ENCODE results near the gene MYL2.
A peak's percentile ranks its signal among the peaks of the same experiment; 100 is the strongest.
"Not testable (repeated sequence)": the region's sequence is repeated elsewhere in the genome, so short reads cannot be mapped to it uniquely, and the experiment has no call there.

The MYL2 gene, protein sequence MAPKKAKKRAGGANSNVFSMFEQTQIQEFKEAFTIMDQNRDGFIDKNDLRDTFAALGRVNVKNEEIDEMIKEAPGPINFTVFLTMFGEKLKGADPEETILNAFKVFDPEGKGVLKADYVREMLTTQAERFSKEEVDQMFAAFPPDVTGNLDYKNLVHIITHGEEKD

DNA sequence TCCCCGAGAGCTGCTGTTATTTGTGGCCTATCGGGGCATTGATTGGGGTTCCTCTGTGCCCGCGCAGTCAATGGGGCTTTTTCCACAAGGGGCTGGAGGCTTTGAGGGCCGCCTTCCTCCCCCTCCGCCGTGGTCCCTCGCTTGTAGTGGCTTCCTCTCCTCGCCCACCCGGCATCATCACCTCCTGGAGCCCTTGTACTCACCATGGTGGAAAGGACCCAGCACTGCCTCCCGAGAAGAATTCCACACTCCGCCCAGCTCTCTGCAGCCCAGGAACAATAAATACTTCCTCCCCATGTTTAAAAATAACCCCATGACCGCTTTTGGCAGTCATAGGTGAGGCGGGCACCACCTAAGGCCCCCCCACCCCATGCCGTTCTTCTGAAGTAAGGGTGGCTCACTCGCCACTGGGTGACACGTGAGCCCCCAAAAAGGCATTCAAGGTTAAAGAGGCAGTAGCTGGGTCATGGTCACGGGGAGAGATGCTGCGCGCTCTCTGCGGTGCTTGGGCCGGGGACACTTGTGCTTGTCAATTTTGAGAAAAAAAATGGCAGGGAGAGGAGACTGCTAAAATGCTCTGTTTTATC lies at the start of gene MYL2:
Gene MYL2, minus strand, starts transcription at position 256 of the 587 bp plus-strand sequence. Its CDS starts 50 bp downstream, at position 206.
- DNase-seq: no peak

DNA sequence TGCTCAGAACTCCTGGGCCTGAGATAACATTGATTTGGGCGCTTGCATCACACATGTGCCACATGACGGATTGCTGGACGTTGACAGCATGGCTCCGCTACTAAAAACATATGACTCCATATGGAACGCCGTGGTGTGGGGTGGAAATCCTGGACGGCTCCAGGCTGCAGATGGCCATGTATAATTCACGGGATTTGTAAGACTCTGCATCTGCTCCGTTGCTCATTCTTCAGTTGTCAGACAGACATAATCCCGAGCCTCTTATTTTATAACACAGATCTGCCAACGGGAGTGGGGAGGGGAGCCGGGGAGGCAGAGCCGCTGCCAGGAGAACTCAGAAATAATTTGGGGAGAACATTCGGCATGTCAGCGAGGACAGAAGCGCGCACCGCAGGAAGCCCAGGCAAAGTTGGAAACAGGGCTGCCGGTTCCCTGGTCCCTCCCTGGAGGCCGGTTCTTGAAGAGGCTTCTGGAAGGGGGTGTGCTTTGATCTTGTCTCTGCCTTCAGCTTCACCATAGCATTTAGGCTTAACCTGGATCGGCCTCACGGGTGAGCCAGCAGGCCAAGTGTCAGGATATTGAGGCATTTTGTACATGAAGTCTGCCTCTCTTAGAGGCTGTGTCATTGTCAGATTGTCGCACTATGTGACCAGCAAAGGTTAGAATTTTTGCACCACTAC lies 45.8 kb upstream of the MYL2 start:
- no peak for DNase-seq

GRCh38 chr12:110965574-110965973 lies 45.2 kb upstream of the MYL2 start:
- peak; percentile 28 for DNase-seq

GRCh38 chr12:110960795-110961194 lies 40.4 kb upstream of the MYL2 start:
- DNase-seq: no peak

DNA sequence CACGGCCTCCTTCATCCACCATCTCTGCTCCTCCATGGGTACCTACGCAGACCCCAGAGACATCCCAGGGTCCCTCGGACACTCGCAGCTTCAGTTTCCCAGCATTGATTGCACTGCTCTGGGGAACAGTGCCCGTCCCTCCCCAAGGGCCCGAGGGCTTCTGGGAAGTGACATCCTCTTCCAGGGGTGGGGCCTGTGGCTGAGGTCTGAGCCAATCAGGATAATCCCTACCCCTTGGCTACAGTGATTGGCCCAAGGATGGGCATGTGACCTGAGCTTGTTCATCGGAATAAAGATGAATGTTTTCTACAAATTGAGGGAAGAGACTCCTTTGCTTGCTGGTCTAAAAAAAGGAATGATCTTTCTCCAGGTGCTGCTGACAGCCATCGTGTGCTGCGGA lies 37.3 kb upstream of the MYL2 start:
- peak; percentile 92 for DNase-seq

DNA sequence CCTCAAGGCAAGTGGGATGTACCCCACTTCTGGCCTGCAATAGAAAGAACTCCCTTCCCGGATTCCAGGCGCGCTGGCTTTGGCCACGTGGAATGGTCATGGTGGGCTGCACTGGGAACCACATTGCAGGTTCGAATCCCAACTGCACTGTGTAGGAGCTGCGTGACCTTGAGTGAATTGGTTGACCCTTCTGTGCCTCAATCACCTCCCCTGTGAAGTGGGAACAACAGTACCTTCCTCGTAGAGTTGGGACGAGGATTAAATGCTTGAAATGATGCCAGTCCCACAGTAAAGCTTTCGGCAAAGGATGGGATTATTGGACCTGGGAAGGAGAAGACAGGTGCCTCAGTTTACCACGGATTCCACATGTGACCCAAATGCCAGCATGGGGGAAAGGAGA lies 36.8 kb upstream of the MYL2 start:
- DNase-seq: no peak

GRCh38 chr12:110950867-110951266 lies 30.5 kb upstream of the MYL2 start:
- not testable (repeated sequence) for DNase-seq

DNA sequence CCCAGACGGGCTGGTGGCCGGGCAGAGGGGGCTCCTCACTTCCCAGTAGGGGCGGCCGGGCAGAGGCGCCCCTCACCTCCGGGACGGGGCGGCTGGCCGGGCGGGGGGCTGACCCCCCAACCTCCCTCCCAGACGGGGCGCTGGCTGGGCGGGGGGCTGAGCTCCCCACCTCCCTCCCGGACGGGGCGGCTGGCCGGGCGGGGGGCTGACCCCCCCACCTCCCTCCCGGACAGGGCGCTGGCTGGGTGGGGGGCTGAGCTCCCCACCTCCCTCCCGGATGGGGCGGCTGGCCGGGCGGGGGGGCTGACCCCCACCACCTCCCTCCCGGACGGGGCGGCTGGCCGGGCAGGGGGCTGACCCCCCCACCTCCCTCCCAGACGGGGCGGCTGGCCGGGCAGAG lies 30.1 kb upstream of the MYL2 start:
- DNase-seq: not testable (repeated sequence)

DNA sequence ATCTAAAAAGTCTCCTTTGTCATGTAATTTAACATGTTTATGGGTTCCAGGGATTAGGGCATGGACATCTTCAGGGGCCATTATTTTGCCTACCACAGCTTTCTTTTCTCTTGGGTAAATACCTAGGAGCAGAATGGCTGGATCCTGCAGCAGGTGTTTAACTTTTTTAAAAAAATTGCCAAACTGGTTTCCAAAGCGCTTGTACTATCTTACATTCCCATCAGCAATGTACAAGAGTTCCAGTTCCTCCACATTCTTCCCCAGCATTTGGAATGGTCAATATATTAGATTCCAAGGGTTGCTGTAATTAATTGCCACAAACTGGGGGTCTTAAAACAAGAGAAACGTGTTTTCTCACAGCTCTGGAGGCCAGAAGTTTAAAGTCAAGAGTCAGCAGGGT lies 27.7 kb upstream of the MYL2 start:
- no peak for DNase-seq

- DNase-seq: no peak
These were observed 23.0 kb upstream of the MYL2 start for GRCh38 chr12:110943373-110943772.

DNA sequence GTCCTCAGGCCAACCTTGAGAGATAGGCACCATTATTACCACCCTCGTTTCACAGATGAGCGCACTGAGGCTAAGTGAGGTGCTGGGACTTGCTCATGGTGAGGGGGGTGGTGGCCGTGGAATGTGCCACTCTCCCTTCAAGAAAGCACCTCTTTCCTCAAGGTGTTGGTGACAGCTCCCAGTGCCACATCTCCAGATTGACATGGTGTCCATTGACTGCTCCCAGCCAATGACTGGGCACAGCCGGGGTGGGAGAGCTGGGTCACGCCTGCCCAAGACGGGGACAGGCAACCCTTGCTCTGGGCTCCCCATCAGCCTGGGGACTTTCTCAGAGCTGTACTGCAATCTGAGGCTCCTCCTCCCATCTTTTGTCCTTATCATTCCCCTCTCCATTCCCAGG lies 21.0 kb upstream of the MYL2 start:
- DNase-seq: no peak

- DNase-seq: peak; percentile 67
These were observed 20.6 kb upstream of the MYL2 start for GRCh38 chr12:110940933-110941332.

GRCh38 chr12:110940296-110940695 lies 19.9 kb upstream of the MYL2 start:
- DNase-seq: no peak

DNA sequence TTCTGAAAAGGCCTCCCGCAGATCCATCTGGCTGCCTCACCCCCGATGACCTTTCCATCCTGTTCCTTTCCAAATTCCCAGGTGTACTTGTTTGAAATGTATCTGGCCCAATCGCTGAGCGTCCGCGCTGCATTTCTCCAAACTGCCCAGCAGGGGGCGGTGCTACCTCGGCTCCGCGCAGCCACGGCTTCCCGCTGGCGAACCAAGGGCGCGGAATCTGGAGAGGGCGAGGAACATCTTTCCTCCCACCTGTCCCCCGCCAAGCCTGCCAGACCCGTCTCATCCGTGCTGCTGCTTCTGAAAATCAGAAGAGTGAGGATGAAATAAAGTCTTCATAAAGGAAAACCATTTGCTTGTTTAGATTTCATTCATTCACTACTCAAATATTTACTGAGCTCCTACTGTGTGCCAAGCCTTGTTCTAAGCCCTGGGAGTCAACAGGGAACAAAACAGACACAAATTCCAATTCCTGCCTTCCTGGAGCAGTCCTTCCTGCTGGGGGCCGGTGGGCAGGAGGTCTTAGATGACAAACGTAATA lies 16.8 kb upstream of the MYL2 start:
- DNase-seq: peak; percentile 95

- no peak for DNase-seq
These were observed 16.2 kb upstream of the MYL2 start for GRCh38 chr12:110936367-110937103.

GRCh38 chr12:110935588-110935987 lies 15.2 kb upstream of the MYL2 start:
- DNase-seq: no peak

DNA sequence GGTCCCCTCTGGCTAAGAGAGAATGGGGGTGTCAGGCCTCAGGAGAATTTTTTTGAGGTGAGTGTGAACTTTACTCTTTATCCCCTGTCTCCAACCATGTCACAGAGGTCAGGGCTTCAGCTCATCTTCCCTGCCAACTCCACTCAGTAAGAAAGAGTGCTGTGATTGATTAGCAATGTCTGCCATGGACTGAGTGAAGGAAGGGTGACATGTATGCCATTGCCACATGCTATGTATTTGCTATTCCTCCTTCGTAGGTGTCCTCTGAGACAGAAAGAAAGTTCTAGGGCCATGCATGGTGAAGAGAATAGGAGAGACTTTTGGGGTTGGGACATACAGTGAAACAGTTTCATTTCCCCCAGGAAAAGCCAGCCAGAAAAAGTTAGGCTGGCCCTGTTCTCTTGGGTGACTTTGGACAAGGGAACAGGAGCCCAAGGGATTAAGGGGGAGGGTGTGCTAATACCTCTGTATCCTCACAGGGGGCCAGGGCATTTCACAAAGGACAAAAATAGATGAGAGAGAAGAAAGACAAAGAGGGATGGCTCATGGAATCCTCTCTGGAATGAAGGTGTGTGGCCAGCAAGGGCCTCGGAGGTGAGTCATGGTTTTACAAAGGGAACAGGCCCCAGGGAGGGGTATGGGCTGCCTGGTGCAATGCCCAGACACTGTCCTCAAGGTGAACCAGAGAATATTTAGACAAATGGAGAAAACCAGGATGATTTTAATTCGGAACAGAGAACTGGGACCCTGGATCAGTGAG lies 13.9 kb upstream of the MYL2 start:
- DNase-seq: no peak

GRCh38 chr12:110933326-110933974 lies 13.1 kb upstream of the MYL2 start:
- DNase-seq: no peak

DNA sequence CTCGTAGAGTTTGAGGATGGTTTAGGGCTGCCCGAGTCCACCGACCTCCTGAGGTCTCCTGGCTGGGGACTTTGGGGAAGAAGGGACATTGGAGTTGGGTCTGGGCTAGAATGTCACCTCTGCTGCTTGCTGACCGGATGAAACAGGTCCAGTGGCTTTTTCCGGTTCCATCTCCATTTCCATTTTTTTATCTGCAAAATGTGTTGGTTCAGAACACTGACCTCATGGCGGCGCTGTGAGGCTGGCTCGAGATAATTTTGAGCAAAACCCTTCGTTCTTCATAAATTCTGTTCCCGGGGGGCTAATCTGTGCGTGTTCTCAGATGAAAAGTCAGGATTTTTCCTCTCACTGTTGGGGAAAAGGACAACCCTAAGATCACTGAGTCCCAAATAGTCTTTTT lies 11.7 kb upstream of the MYL2 start:
- peak; percentile 29 for DNase-seq

DNA sequence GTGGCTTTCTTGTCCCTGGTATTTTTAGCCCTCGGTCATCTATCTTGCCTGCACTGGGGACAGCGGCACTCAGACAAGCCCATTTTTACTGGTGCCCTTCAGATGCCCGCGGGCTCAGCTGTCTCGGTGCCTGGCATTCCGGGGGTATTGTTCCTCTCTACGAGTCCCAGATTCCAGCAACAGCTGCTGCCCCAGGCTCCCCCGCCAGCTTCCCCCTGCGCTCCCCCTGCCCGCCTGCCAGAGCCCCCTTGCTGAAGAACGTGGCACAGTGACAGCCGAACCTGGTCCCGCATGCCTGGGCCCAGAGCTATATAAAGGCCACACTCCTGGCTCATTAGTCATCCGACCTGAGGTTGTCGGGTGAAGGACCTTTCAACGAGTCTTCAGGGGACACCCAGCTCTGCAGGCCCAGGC lies 10.9 kb upstream of the MYL2 start:
- DNase-seq: peak; percentile 11

- DNase-seq: no peak
These were observed 10.3 kb upstream of the MYL2 start for GRCh38 chr12:110930348-110931314.
